ENCODE measurements around the gene FCMR. TPM values are rescaled to one million over a fixed set of nuclear protein-coding genes. Genes with fewer than 3 reads are reported as not detected.

FCMR gene
- polyA plus RNA-seq, 3 donors from 2014 or later = 255 to 454 (median 370) TPM

- no peak for DNase-seq
- H3K27ac Mint-ChIP-seq = no peak overlapping the region
- no peaks in the 10 kb centered on the region for H3K36me3 Mint-ChIP-seq
- H3K27me3 Mint-ChIP-seq (ENCODE audit: low read depth in 3 of 3) = peaks cover 4 to 23% (median 18%) of the 10 kb centered on the region in 3 donors
- H3K4me3 Mint-ChIP-seq = no peak overlapping the region
- peaks cover 20 to 34% of the 10 kb centered on the region in 2 donors for H3K4me1 Mint-ChIP-seq
- H3K9me3 Mint-ChIP-seq = no peaks in the 10 kb centered on the region
Observed at GRCh38 chr1:206941766-206942418, 20.2 kb upstream of the FCMR start.

DNA sequence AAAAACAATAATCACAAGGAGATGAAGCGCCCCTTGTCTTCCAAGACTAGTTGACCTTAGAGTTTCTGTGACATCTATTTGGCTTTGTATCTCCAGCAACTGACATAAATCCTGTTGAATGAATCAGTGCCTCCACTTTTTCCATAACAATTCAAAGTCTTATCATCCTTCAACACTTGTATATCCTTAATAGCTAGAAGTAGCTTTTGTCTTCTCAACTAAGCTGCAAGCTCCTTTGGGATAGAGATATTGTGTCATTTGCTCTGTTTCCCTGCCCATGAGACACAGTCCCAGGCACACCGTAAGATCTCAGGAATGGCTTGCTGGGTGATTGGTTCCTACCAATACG is 18.8 kb upstream of the FCMR start:
- peaks cover 17 to 20% of the 10 kb centered on the region in 2 donors for H3K4me1 Mint-ChIP-seq
- DNase-seq = no peak
- H3K4me3 Mint-ChIP-seq = no peak overlapping the region
- H3K9me3 Mint-ChIP-seq = no peaks in the 10 kb centered on the region
- no peak overlapping the region for H3K27ac Mint-ChIP-seq
- no peaks in the 10 kb centered on the region for H3K36me3 Mint-ChIP-seq
- H3K27me3 Mint-ChIP-seq (ENCODE audit: low read depth in 3 of 3) = peaks cover 4 to 23% (median 13%) of the 10 kb centered on the region in 3 donors

DNA sequence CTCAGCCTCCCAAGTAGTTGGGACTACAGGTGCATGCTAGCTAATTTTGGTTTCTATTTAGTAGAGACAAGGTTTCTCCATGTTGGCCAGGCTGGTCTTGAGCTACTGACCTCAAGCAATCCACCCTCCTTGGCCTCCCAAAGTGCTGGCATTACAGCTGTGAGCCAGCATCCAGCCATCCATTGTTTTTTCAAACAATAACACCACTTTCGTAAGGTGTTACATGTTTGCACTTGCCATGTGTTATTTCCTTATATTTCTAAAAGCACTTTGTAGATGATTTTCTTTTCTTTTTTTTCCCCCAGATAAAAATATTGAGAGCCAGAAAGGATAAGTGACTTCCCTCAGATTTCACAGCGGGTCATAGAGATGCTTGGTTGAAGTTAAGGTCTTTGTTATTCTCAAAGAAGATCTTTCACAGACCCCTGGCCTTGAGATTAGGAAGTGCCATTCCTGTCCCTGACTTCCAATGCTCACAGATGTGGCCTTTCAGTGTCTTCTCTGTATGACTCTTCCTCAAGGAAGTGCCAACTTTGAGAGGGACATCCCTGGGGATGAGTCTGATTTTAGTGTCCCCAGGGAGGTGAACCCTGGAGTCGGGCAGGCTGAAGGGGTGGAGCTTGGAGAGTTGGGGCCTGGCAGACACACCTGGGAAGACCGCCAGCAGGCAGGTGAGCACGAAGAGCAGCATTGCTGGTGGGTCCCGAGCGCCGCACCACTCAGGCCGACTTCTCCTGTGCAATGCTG is 18.3 kb upstream of the FCMR start:
- no peak overlapping the region for H3K4me3 Mint-ChIP-seq
- H3K27ac Mint-ChIP-seq = no peak overlapping the region
- H3K27me3 Mint-ChIP-seq (ENCODE audit: low read depth in 3 of 3) = peaks cover 4 to 23% (median 15%) of the 10 kb centered on the region in 3 donors

GRCh38 chr1:206939131-206939530 is 17.4 kb upstream of the FCMR start:
- peaks cover 5 to 7% of the 10 kb centered on the region in 2 donors for H3K4me1 Mint-ChIP-seq
- no peaks in the 10 kb centered on the region for H3K36me3 Mint-ChIP-seq
- no peaks in the 10 kb centered on the region for H3K9me3 Mint-ChIP-seq
- DNase-seq = no peak
- H3K27me3 Mint-ChIP-seq (ENCODE audit: low read depth in 3 of 3) = peaks cover 4 to 19% (median 9%) of the 10 kb centered on the region in 3 donors
- no peak overlapping the region for H3K4me3 Mint-ChIP-seq
- H3K27ac Mint-ChIP-seq = no peak overlapping the region

More for the DNA sequence above, 18.3 kb upstream of the FCMR start:
- Mint-ChIP-seq H3K9me3 (no peaks in the 10 kb centered on the region), H3K36me3 (no peaks in the 10 kb centered on the region), H3K4me1 (peaks cover 12 to 15% of the 10 kb centered on the region in 2 donors)
- no peak for DNase-seq

- peaks cover 8% of the 10 kb centered on the region in 2 donors for H3K4me1 Mint-ChIP-seq
- no peak overlapping the region for H3K4me3 Mint-ChIP-seq
- no peak overlapping the region for H3K27ac Mint-ChIP-seq
- H3K9me3 Mint-ChIP-seq = no peaks in the 10 kb centered on the region
- peaks cover 2 to 17% (median 4%) of the 10 kb centered on the region in 3 donors for H3K27me3 Mint-ChIP-seq (ENCODE audit: low read depth in 3 of 3)
- DNase-seq = no peak
- no peaks in the 10 kb centered on the region for H3K36me3 Mint-ChIP-seq
Observed at GRCh38 chr1:206937425-206937824, 15.7 kb upstream of the FCMR start.

- no peak overlapping the region for H3K27ac Mint-ChIP-seq
- DNase-seq = peak in 2 of 3 donors; percentile 31 to 32
- no peaks in the 10 kb centered on the region for H3K36me3 Mint-ChIP-seq
- peaks cover 2 to 9% (median 4%) of the 10 kb centered on the region in 3 donors for H3K27me3 Mint-ChIP-seq (ENCODE audit: low read depth in 3 of 3)
- H3K9me3 Mint-ChIP-seq = no peaks in the 10 kb centered on the region
- H3K4me1 Mint-ChIP-seq = peaks cover 21 to 24% of the 10 kb centered on the region in 2 donors
- H3K4me3 Mint-ChIP-seq = no peak overlapping the region
Observed at GRCh38 chr1:206935491-206936067, 13.8 kb upstream of the FCMR start.

- Mint-ChIP-seq H3K9me3 (no peaks in the 10 kb centered on the region), H3K4me3 (no peak overlapping the region), H3K27ac (peak overlapping the region in 5 of 6 donors; percentile 16 to 69 (median 29)), H3K36me3 (no peaks in the 10 kb centered on the region), H3K4me1 (peaks cover 37 to 38% of the 10 kb centered on the region in 2 donors), H3K27me3 (ENCODE audit: low read depth in 3 of 3) (peaks cover 2 to 4% (median 3%) of the 10 kb centered on the region in 3 donors)
- peak; percentile 64 to 70 (median 70) for DNase-seq
Observed at GRCh38 chr1:206933333-206933945, 11.7 kb upstream of the FCMR start.

DNA sequence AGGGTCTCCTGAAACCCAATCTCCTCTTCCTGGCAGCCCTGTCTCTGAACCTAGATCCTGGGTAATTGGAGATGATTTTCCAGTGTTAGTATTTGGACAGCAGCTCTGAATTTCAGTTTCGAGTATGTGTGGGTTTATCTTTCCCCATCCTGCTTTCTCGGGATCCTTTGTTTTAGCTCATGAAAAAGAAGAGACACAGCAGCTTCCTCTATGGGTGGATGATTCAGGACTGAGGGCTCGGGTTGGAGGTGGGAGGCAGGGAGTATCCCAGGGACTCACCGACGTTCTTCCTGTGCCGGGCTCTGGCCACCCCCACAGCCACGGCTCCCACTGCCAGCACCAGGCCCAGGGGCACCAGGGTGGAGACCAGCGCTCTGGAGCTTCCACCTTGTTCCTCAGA is 10.4 kb upstream of the FCMR start:
- no peaks in the 10 kb centered on the region for H3K36me3 Mint-ChIP-seq
- no peak for DNase-seq
- no peak overlapping the region for H3K4me3 Mint-ChIP-seq
- no peaks in the 10 kb centered on the region for H3K9me3 Mint-ChIP-seq
- peak overlapping the region in 4 of 6 donors; percentile 3 to 94 (median 68) for H3K27ac Mint-ChIP-seq
- peaks cover under 1 to 3% (median 2%) of the 10 kb centered on the region in 3 donors for H3K27me3 Mint-ChIP-seq (ENCODE audit: low read depth in 3 of 3)
- peaks cover 37 to 38% of the 10 kb centered on the region in 2 donors for H3K4me1 Mint-ChIP-seq

- Mint-ChIP-seq H3K4me3 (peak overlapping the region in 1 of 5 donors; percentile 43), H3K36me3 (no peaks in the 10 kb centered on the region), H3K27ac (peak overlapping the region; percentile 92 to 95 (median 94)), H3K9me3 (no peaks in the 10 kb centered on the region), H3K27me3 (ENCODE audit: low read depth in 3 of 3) (peaks cover 0 to 3% (median 2%) of the 10 kb centered on the region in 3 donors), H3K4me1 (peaks cover 37 to 38% of the 10 kb centered on the region in 2 donors)
- DNase-seq = no peak
Observed at GRCh38 chr1:206931709-206932108, 10.0 kb upstream of the FCMR start.

DNA sequence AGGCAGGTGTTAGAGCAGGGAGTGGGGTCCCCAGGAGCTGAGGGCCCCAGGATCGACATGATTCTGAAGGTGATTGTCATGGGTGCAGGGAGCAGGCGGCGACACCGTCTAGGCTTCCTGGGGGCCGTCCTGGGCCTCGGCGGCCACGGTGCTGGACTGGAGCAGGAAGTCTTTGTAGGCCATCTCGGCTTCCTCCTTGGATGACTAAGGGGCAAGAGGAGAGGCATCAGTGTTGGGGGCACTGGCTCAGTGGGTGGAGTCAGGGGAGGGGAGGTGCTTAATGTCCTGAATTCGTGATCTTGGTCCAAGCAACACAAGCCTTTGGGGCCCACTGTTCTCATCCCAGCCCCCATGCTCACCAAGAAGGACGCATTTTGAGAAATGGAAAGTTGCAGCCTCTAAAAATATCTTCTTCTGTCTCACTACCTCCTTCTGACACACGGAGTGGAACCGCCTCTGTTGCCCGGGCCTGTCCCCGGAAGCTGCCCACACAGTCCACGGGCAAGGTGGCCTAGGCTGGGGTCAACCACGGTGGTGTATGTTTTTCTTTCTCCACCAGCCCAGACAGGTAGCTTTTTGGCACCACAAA is 8.6 kb upstream of the FCMR start:
- Mint-ChIP-seq H3K36me3 (no peaks in the 10 kb centered on the region), H3K4me3 (peak overlapping the region; percentile 44 to 78 (median 71)), H3K27me3 (ENCODE audit: low read depth in 3 of 3) (peaks cover 0 to 3% (median 2%) of the 10 kb centered on the region in 3 donors), H3K9me3 (no peaks in the 10 kb centered on the region), H3K27ac (peak overlapping the region; percentile 92 to 95 (median 94)), H3K4me1 (peaks cover 43% of the 10 kb centered on the region in 2 donors)
- peak; percentile 53 to 59 (median 53) for DNase-seq

- DNase-seq = no peak
- peaks cover 43% of the 10 kb centered on the region in 2 donors for H3K4me1 Mint-ChIP-seq
- H3K36me3 Mint-ChIP-seq = no peaks in the 10 kb centered on the region
- H3K27ac Mint-ChIP-seq = peak overlapping the region; percentile 92 to 95 (median 94)
- H3K9me3 Mint-ChIP-seq = no peaks in the 10 kb centered on the region
- peaks cover 0 to 2% (median 0%) of the 10 kb centered on the region in 3 donors for H3K27me3 Mint-ChIP-seq (ENCODE audit: low read depth in 3 of 3)
- peak overlapping the region; percentile 38 to 76 (median 51) for H3K4me3 Mint-ChIP-seq
Observed at GRCh38 chr1:206929524-206929923, 7.8 kb upstream of the FCMR start.

DNA sequence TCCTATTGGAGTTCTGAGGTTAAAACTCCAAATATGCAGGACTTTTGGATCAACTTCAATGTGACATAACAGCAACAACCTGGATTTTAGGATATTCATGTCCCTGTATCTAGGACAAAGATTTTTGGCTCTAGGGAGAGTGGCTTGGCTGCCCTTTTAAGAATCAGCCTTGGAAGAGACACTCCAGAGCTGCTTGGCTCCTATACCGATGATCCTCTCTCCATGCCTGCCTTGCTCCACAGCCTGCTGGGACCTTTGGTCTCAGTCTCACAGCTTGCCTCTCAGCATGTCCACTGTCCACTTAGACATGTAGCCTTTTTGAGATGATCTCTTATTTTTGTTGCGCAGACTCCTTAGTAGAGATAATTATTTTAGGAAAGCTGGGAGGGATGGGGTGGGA is 4.5 kb upstream of the FCMR start:
- peaks cover 26 to 29% of the 10 kb centered on the region in 2 donors for H3K4me1 Mint-ChIP-seq
- H3K36me3 Mint-ChIP-seq = no peaks in the 10 kb centered on the region
- no peak for DNase-seq
- no peak overlapping the region for H3K4me3 Mint-ChIP-seq
- H3K27ac Mint-ChIP-seq = peak overlapping the region in 3 of 6 donors; percentile 45 to 78 (median 71)
- H3K9me3 Mint-ChIP-seq = no peaks in the 10 kb centered on the region
- peaks cover 0 to 2% (median 1%) of the 10 kb centered on the region in 3 donors for H3K27me3 Mint-ChIP-seq (ENCODE audit: low read depth in 3 of 3)

DNA sequence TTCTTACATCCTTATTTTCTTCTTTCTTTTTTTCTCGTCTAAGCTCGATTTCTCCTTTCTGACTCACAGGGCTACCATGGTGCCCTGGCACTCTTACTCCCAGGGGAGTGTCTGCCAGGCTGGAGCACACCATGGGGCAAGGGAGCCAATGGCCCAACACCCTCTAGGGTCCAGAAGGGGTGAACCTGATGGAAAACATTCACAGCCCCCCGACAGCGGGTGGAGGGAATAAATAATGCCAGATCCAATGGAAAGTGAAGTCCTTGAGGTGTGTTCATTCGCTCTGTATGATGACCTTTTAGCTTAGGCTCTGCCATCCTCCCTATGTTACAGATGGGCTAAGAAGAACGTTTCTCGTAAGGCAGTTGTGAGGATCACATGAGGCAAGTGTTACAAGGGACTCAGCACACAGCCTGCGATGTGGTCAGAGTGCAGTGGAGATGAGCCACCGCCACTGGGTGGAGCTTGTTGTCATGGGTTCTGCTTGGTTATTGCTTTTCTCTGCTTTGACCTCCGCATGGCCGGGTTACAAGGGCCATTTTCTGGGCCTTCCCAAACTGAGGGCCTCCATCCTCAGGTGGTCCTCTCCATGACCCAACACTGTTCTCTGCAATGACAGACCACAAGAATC is 3.5 kb upstream of the FCMR start:
- Mint-ChIP-seq H3K9me3 (no peaks in the 10 kb centered on the region), H3K27me3 (ENCODE audit: low read depth in 3 of 3) (peaks cover 0 to 7% (median 0%) of the 10 kb centered on the region in 3 donors), H3K4me3 (no peak overlapping the region), H3K36me3 (peaks cover 0 to 5% (median 0%) of the 10 kb centered on the region in 3 donors), H3K4me1 (peaks cover 15 to 18% of the 10 kb centered on the region in 2 donors), H3K27ac (no peak overlapping the region)
- DNase-seq = peak; percentile 84 to 87 (median 86)
